Effector memory CD4-positive, alpha-beta T cell (primary cell): ENCODE measurements around the gene RIPPLY2.
"Not testable (repeated sequence)": the region's sequence is repeated elsewhere in the genome, so short reads cannot be mapped to it uniquely, and the experiment has no call there.

Experiments used
- DNase-seq, 3 donors: peaks; one replicate each; pipeline ENCODE4 v3.0.0-alpha.2; 2020
- H3K27ac ChIP-seq: 2 replicates; pipeline ENCODE4 v1.7.0; 2013; ENCODE audit warnings: mild to moderate bottlenecking, low read length, moderate library complexity; ENCODE audit not compliant: insufficient read depth, poor library complexity, severe bottlenecking
- H3K27me3 ChIP-seq: replicated peaks from 2 replicates; pipeline ENCODE4 v1.7.0; 2013; ENCODE audit warnings: mild to moderate bottlenecking, low read length; ENCODE audit not compliant: insufficient read depth, control insufficient read depth, poor library complexity, severe bottlenecking
- H3K36me3 ChIP-seq: 2 replicates; pipeline ENCODE4 v1.7.0; 2013; ENCODE audit warnings: mild to moderate bottlenecking, low read length, moderate library complexity; ENCODE audit not compliant: control insufficient read depth, insufficient read depth
- H3K4me1 ChIP-seq: 2 replicates; pipeline ENCODE4 v1.7.0; 2013; ENCODE audit warnings: low read length, mild to moderate bottlenecking; ENCODE audit not compliant: control insufficient read depth, insufficient read depth, poor library complexity, severe bottlenecking
- H3K4me3 ChIP-seq: 2 replicates; pipeline ENCODE4 v1.7.0; 2013; ENCODE audit warnings: low read length, low read depth, mild to moderate bottlenecking; ENCODE audit not compliant: insufficient read depth, poor library complexity, severe bottlenecking
- H3K9me3 ChIP-seq: 2 replicates; pipeline ENCODE4 v1.7.0; 2013; ENCODE audit warnings: mild to moderate bottlenecking, low read length, moderate library complexity; ENCODE audit not compliant: control insufficient read depth
- total RNA-seq, 3 donors: gene quantifications; one replicate each; lab custom pipeline; 2026; lab: John Stamatoyannopoulos, UW

The RIPPLY2 gene
- total RNA-seq, result 0 reads per million in 3 donors

DNA sequence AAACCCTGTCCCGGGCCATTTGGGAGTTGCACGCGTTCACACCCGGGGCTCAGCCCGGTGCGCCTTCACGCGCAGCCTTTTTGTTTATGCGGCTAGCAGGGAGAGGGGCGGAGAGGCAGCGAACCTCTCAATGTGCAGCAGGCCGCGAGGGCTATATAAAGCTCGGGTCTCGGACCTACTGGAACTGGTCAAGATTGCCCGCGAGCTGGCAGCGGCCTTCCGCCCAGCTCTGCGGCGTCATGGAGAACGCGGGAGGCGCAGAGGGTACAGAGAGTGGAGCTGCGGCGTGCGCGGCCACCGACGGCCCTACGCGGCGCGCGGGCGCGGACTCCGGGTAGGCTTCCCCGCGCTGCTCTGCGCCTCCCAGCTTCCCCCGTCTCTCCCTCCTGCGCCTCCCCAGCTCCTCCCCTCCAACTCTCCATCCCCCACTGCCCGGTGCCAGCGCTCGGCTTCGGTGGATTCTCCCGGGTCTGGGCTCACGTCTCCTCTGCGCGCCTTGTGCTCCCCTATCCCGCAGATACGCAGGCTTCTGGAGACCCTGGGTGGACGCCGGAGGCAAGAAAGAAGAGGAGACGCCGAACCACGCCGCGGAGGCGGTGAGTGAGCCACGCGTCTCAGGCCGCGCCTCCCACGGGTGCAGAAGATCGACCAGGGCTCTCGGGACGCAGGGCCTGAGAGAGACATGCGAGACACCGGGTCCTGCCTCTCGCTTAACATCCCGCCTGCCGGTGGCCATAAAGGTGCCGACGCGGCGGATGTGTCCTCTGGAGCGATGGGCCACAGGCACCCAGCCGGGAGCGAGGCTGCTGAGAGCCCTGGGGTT is at the start of gene RIPPLY2:
Gene RIPPLY2, plus strand, starts transcription at position 183 of the 823 bp plus-strand sequence. Its CDS starts 57 bp downstream, at position 240.
- H3K36me3 ChIP-seq, result no peaks in the 10 kb centered on the region
- DNase-seq, result no peak
- no peaks in the 10 kb centered on the region for H3K9me3 ChIP-seq
- peaks cover 21% of the 10 kb centered on the region for H3K27me3 ChIP-seq
- peak within 1 kb of the TSS; percentile 15 for H3K4me3 ChIP-seq
- peaks cover 12% of the 10 kb centered on the region for H3K4me1 ChIP-seq
- no peak within 1 kb of the TSS for H3K27ac ChIP-seq

- H3K4me1 ChIP-seq, H3K4me3 ChIP-seq, H3K27ac ChIP-seq, H3K9me3 ChIP-seq, H3K36me3 ChIP-seq, DNase-seq, H3K27me3 ChIP-seq: not testable (repeated sequence)
Observed at GRCh38 chr6:83803492-83803891, 49.7 kb upstream of the RIPPLY2 start.

DNA sequence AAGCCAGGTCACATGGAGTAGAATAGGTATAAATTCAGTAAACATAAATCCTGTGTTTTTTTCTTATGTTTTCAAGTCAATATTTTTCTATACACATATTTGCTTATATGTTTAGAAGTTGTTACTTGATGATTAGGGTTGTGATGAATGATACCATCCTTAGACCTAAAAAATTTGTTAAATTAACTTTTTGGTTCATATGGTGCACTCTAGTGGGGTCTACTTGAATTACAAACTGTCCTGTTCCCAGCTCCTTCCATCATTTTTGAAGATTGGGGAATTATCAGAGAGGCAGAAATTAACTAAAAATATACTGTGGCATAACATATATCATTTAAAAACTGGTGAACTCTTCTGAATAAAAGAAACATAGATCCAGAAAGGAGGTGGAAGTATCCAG is 48.3 kb upstream of the RIPPLY2 start:
- DNase-seq, result no peak
- no peak overlapping the region for H3K27ac ChIP-seq
- no peaks in the 10 kb centered on the region for H3K9me3 ChIP-seq
- H3K4me1 ChIP-seq, result no peaks in the 10 kb centered on the region
- H3K27me3 ChIP-seq, result no peaks in the 10 kb centered on the region
- H3K4me3 ChIP-seq, result no peak overlapping the region
- no peaks in the 10 kb centered on the region for H3K36me3 ChIP-seq

DNA sequence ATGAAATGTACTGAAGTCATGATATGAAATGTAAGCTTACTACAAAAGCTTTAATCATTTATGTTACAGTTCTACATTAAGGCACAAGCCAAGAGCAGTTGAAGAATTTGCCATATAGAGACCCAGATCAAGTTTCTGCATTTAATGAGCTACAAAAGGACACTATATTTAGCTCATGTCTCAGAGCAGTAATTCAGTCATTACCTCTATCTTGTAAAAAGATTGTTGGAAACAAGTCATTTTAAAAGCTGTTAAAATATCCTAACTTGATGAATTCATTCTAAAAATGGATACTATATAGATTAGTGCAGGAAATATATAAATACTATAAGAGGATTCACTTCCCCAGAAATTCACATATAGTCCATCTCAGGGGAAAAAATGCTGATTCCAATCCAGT is 45.2 kb upstream of the RIPPLY2 start:
- no peak overlapping the region for H3K4me3 ChIP-seq
- H3K27ac ChIP-seq, result no peak overlapping the region
- no peaks in the 10 kb centered on the region for H3K4me1 ChIP-seq
- no peaks in the 10 kb centered on the region for H3K36me3 ChIP-seq
- H3K9me3 ChIP-seq, result no peaks in the 10 kb centered on the region
- DNase-seq, result no peak
- H3K27me3 ChIP-seq, result no peaks in the 10 kb centered on the region

- H3K27ac ChIP-seq, result no peak overlapping the region
- DNase-seq, result no peak
- H3K36me3 ChIP-seq, result no peaks in the 10 kb centered on the region
- no peaks in the 10 kb centered on the region for H3K4me1 ChIP-seq
- H3K27me3 ChIP-seq, result no peaks in the 10 kb centered on the region
- no peaks in the 10 kb centered on the region for H3K9me3 ChIP-seq
- H3K4me3 ChIP-seq, result no peak overlapping the region
Observed at GRCh38 chr6:83808926-83809325, 44.2 kb upstream of the RIPPLY2 start.

GRCh38 chr6:83812595-83812994 is 40.6 kb upstream of the RIPPLY2 start:
- no peak overlapping the region for H3K4me3 ChIP-seq
- no peaks in the 10 kb centered on the region for H3K27me3 ChIP-seq
- no peak for DNase-seq
- H3K36me3 ChIP-seq, result no peaks in the 10 kb centered on the region
- H3K4me1 ChIP-seq, result no peaks in the 10 kb centered on the region
- H3K27ac ChIP-seq, result no peak overlapping the region
- no peaks in the 10 kb centered on the region for H3K9me3 ChIP-seq

DNA sequence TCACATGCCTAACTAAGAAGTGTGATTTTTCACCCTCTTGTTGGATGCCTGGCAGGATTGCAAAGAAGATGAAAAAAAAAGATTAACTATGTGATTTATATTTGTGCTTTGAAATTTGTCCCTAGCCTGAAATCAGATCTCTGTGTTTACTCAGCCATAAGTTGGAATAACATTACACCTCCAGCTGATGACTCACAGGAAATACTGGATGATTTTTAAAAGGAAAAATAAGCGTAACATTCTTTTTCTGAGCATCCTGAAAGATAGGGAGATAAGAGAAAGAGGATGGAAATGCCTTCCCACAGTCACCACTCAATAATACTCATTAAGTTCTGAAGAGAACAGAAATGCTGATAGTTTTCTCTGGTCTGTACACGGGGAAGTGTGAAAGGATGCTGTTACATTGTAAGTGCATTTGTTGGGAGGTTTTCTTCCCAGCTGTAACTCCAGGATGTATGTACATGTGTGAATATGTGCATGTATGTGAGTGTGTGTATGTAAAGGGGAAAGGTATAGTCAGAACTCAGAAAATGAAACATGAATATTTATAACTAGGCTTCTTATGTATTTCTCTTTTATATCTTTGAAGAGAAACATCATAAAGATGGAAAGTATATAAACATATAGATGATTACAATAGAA is 37.4 kb upstream of the RIPPLY2 start:
- Histone ChIP-seq H3K27ac (no peak overlapping the region), H3K36me3 (no peaks in the 10 kb centered on the region), H3K27me3 (no peaks in the 10 kb centered on the region), H3K9me3 (no peaks in the 10 kb centered on the region), H3K4me1 (no peaks in the 10 kb centered on the region), H3K4me3 (no peak overlapping the region)
- DNase-seq, result no peak

GRCh38 chr6:83822629-83823169 is 30.5 kb upstream of the RIPPLY2 start:
- no peak overlapping the region for H3K4me3 ChIP-seq
- no peak for DNase-seq
- no peaks in the 10 kb centered on the region for H3K36me3 ChIP-seq
- no peaks in the 10 kb centered on the region for H3K9me3 ChIP-seq
- H3K27me3 ChIP-seq, result no peaks in the 10 kb centered on the region
- H3K27ac ChIP-seq, result no peak overlapping the region
- H3K4me1 ChIP-seq, result no peaks in the 10 kb centered on the region

DNA sequence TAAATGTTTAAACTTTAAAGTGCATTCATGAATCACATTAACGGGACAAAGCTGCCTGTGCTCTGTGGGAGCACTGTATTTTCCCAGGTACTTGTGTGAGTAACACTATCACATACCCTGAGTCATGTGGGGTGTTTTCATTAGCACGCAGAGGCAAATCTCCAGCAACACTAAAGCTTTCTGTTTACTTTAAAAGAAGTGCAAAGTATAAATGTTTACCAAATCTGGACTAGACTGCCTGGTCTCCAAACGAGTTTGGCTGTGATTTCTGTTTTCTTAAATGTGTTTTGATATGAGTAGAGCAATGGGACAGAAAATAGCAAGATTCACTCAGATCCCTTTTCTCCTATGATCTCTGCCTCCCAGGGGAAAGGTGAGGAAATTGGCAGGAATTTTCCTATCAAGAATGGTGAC is 28.8 kb upstream of the RIPPLY2 start:
- Histone ChIP-seq H3K27ac (no peak overlapping the region), H3K4me1 (no peaks in the 10 kb centered on the region), H3K27me3 (no peaks in the 10 kb centered on the region), H3K4me3 (no peak overlapping the region), H3K9me3 (no peaks in the 10 kb centered on the region), H3K36me3 (no peaks in the 10 kb centered on the region)
- DNase-seq, result no peak

- no peaks in the 10 kb centered on the region for H3K4me1 ChIP-seq
- DNase-seq, result no peak
- no peak overlapping the region for H3K27ac ChIP-seq
- no peaks in the 10 kb centered on the region for H3K9me3 ChIP-seq
- no peaks in the 10 kb centered on the region for H3K36me3 ChIP-seq
- H3K4me3 ChIP-seq, result no peak overlapping the region
- no peaks in the 10 kb centered on the region for H3K27me3 ChIP-seq
Observed at GRCh38 chr6:83824831-83825230, 28.3 kb upstream of the RIPPLY2 start.
